Hematopoietic multipotent progenitor cell treated with erythropoietin and hydrocortisone succinate and interleukin-3 and kit ligand, for 17 days (in vitro differentiated cells): Measurements from ENCODE around the gene JAM2.
"Not testable (repeated sequence)": the region's sequence is repeated elsewhere in the genome, so short reads cannot be mapped to it uniquely, and the experiment has no call there.

Source experiments
- DNase-seq: peaks from one replicate; pipeline ENCODE4 v3.0.0-alpha.2; 2015; ENCODE audit warnings: low spot score

Gene JAM2, protein sequence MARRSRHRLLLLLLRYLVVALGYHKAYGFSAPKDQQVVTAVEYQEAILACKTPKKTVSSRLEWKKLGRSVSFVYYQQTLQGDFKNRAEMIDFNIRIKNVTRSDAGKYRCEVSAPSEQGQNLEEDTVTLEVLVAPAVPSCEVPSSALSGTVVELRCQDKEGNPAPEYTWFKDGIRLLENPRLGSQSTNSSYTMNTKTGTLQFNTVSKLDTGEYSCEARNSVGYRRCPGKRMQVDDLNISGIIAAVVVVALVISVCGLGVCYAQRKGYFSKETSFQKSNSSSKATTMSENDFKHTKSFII

DNA sequence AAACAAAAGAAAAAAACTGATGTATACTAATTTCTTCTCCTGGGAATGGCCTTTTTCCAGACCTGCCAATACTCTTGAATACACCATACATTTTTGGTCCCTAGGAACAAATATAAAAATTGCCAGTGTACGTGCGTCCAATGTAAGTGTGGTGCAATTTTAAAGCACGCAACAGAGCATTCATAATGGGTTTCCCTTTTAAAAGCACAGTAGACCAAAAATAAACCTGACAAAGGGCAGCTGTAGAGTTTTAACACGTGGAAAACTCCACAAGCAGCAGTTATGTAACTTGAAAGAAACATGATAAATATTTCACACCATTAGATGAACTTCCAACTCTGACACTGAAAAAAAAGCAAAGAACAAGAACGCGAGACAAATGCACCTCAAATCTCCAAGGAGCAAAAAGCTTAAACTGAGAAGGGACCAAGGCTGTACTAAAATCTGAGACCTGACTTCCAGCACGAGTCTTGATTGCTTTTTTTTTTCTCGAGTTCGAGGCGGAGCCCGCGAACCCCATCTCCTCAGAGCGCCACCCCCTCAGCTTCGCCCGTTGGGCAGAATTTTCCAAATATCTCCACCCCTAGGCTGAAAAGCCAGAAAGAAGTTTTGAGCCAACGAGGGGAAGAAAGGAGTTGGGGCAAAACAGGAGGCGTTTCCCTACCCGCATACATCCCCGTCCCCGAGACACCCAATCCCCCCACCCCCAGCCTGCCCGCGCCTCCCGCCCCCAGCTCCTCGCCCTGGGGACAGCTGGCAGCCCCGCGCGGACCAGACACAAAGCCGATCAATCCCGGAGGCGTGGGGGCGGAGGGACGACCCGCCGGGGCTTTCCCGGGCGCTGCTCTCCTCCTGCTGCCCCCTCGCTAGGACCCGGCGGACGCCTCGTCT, at the start of gene JAM2:
JAM2 (plus strand) TSS at position 599 of the 891 bp plus-strand sequence. CDS start 564 bp downstream, outside the sequence.
- no peak for DNase-seq

DNA sequence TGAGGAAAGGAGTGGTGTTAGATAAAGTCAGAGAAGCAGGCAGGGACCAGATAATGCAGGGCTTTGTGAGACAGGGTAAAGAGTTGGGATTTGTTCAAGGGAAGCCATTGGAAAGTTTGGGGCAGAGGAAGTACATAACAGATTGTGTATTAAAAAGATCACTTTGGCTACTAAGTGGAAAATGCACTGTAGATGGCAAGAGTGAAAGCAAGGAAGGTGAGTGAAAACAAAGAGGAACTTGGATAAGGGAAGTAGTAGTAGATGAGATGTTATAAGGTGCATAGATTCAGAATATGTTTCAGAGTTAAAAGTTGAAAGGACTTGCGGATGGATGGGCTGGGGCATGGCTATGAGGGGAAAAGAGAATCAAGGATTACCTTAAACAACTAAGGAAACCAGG, 49.2 kb upstream of the JAM2 start:
- no peak for DNase-seq

DNA sequence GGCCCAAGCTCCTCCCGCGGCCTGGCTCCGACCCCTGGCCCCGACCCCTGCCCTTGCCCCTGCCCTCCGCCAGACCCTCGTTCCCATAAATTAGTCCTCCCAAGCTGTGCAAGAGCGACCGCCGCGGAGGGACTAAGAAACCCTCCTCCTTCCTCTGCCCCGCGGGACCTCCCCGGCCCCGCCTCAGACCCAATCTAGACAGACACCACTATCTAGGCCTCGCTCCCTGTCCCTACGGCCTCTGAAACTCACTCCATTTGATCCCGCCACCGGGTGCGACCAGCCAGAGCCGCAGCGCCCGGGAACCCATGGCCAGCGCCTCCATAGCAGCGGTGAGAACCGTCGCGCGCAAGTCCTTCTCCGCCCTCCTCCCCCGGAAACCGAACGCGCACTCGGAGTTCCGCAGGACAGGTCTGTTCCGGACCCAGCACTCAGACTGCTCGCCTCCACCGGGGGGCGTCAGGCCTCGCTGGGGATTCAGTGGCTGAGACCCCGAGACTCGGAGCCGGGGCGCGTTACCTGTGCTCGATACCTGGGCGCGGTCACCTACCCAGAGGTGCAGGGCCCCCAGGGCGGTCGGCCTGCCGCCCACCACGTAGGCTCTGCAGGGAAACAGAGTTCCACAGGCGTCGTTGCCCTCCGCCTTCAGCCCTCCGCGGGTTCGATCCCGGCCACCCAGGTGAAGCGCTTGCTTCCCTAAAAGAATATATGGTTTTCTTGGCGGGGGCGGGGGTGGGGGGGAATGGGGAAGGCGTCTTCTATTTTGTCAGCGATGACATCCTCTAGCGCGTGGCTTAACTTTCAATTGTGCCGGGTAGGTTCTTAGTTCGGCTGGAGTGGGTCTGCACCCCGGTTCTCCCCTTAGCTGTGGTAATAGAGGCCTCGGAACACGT, 31.7 kb upstream of the JAM2 start, which contains the start of gene MRPL39:
MRPL39 (minus strand) TSS at position 331 of the 893 bp plus-strand sequence; CDS start at position 325, 6 bp downstream.
- DNase-seq = peak; percentile 70

DNA sequence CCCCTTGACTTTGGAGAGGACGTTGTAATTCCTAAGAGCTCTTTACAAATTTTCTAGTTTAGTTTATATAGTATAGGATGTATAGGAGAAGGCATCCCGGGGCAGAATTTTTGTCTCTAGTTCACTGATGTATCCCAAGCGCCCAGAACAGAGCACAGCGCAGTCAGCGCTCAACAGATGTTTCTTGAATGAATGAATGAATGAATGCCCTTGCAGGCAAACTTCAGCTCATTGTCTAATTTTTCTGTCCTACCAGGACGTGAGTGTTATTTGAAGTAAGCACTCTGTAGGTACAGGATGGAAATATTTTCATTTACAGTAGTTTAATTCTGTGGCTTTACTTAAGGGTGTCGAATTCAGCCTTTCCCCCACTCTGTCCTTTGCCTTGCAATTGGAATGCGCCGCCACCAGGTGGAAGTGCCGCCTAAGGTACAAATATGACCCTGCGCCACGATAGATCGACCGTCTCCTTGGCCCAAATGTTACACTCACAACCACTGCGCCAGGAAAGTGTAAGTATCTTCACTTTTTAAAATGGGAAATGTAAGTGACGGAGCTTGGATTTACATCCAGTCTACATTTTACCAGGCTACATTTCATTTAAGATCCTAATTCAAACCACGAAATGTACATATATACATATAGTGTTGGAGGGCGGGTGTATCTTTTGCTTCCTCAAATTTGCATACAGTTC, 30.9 kb upstream of the JAM2 start:
- DNase-seq = peak; percentile 70

DNA sequence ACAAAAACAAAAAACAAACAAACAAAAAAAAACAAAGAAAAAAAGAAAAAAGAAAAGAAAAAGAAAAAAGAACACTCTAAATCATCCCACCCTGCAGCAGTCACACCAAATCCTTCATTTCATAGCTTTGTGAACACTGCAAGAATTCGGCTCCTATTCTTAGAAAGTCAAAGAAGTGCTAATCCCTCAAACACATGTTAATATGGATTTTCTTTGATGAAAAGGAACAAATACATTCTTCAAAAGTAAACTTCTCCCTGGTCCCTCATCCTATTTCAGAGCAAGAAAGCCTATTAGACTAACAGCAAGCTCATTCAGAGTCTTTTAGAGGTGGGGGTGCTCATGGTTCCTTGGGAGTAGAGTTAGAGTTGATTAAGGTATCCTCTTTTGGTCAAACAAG, 24.6 kb upstream of the JAM2 start:
- DNase-seq = no peak

DNA sequence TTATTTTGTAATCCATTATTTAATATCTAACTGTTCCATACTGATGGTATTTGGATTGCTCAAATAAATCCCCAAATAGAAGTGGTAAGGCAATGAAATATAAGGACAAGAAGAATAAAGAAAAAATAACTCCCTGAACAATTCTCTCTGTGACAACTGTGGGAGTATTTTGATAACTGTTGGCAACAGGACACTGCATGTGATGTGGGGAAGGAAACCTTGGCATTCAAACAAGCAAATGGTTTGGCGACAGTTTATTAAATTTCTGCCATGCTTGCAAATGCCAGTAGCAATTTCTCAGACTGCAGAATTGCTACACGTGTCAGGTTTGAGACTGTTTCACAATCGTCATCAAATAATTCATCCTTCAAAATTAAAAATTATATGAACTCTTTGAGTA, 23.2 kb upstream of the JAM2 start:
- no peak for DNase-seq

DNA sequence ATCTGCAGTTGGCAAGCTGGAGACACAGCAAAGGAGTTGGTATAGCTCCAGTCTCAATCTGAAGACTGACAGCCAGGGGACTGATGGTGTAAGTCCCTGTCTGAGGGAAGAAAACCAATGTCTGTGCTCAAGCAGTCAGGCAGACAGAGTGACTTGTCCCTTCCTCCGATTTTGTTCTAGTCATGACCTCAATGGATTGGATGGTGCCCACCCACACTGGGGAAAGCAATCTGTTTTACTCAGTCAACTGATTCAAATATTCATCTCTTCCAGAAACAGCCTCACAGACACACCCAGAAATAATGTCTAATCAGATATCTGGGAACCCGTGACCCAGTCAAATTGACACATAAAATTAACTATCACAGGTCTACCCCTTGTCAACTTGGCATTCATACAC, 19.9 kb upstream of the JAM2 start:
- no peak for DNase-seq

DNA sequence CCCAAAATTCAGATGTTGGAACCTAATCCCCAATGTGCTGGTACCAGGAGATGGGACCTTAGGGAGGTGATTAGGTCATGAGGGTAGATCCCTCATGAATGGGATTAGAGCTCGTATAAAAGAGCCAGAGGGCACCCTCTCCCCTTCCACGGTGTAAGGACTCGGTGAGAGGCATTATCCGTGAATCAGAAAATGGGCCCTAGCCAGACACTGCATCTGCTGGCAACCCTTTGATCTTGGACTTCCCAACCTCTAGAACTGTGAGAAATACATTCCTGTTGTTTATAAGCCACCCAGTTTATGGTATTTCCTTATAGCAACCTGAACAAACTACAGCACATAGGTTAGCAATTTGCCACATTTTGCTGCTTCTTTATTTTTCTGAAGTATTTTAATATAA, 14.5 kb upstream of the JAM2 start:
- DNase-seq = no peak

DNA sequence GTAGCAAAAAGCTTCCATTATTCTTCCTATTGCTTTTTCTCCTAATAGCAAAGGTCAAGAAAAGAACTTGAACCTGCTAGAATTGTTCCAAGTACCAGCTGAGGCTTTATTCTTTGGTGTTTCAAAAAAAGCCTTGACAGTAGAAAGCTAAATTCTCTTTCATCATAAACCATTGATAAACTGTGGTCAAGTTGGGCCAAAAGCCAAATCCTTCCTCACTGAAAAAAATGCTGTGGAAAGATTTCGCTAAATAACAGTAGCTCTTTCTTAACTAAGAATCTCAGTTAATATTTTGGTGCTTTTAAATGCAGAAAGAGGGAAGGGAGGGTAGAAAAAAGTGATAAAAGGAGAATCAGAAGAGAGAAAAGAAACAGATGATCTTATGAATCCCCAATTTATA, 14.0 kb upstream of the JAM2 start:
- no peak for DNase-seq

DNA sequence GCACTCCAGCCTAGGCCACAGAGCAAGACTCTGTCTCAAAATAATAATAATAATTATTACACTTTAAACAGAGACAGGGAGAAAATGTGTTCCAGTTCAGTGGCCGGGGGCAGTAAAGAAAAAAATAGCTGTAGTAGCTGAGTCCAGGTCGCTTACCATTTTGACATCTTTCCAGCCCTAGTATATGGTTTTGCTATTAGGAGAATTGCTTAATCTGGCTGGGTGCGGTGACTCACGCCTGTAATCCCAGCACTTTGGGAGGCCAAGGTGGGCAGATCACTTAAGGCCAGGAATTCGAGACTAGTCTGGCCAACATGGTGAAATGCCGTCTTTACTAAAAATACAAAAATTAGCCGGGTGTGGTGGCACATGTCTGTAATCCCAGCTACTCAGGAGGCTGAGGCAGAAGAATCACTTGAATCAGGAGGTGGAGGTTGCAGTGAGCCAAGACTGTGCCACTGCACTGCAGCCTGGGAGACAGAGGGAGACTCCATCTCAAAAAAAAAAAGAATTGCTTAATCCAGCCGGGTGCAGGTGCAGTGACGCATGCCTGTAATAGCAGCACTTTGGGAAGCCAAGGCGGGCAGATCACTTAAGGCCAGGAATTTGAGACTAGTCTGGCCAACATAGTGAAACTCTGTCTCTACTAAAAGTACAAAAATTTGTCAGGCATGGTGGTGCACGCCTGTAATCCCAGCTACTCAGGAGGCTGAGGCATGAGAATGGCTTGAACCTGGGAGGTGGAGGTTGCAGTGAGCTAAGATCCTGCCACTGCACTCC, 13.1 kb upstream of the JAM2 start:
- DNase-seq = not testable (repeated sequence)

DNA sequence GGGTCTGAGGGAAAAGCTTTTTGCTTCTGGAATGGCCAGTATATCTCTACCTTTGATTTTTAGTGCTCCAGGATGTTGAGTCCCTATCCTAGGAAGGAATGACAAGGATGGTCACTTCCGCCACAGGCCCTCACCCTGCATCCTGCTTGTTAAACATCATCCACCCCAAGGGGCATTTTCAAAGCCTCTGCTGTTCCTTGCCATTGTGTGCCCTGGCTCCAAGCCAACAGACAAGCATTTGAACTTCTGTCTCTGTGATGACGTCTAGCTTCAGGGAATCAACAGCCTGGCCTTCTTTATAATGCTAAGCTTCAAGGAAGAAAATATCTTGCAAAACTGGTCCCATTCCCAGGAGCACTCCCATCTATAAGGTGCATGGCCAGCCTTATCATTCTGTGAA, 12.3 kb upstream of the JAM2 start:
- DNase-seq = no peak

DNA sequence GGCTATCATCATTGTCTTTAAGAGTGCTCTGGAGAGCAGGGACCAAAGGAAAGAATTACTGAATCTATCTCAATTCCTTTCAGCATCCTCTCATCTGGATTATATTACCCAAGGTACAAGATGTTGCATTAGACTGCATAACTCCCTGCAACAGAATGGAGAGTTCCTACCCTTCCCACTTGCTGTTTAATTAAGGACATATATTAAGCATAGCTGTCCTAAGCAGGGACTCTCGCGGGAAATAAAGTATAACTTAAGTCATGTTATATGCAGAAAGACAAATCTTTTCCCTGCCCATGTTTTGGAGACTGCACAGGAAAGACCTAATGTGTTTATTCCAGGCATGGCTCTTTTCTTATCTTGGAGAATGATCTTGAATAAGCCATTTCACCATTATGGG, 6.8 kb upstream of the JAM2 start:
- no peak for DNase-seq

DNA sequence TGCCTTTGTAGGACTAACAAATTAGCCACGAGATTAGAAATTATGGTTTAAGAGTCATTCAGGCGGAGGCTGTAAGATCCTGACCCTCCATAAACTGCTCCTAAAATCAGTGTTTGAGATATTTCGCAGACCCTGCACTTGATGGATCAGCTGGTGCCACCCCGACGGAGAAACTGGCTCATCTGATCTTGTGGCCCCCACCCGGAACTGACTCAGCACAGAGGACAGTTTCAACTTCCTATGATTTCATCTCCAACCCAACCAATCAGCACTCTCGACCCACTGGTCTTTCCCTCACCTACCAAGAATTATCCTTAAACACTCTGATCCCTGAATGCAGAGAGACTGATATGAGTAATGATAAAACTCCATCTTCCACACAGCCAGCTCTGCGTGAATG, 3.7 kb upstream of the JAM2 start:
- DNase-seq = no peak

DNA sequence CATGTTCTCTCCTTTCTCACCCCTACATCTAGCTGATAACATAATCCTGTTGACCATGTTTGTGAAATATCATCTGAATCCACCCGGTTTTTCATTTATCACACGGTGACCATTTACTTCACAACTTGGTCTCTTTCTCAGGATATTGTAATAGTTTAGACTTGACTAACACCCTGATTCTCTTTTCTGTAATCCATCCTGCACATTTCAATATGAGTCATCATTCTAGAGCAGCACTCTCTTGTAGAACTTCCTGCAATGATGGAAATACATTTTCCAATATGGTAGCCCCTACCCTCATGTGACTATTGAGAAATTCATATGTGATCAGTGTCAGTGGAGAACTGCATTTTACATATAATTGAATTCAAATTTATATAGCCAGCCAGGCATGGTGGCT, 2.3 kb upstream of the JAM2 start:
- DNase-seq = no peak

DNA sequence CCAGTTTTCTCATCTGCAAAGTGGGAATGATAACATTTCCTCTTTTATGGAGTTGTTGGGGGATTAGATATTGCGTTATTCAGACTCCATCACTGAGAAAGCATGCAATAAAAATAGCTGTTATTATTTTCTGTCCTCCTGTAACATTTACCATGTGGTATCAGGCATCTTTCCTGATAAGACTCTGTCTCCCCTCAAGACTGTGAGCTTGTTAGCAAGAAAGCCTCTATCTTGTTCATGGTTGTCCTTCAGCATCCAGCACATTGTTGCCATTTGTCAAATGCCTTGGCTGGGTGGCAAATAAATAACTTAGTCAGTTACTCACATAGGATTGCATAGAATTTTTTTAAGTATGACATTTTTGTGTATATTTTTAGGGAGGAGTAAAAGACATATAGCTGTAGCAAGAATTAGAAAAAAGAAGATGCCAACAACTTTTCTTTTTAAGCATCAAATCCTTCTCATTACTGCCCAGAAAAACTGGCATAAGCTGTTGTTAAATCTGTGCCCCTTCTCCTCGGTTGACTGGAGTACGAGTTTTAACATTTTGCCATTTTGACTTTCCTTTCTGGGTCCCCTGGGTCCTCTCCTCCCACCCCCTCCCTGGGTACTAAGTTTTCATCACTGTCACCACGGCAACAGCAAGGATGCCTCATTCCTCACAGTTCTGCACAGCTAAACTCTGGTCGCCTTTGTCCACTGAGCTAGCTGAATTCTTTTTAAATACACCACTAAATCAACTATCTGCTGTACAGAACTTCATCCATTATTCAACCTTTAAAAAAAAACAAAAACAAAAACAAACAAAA, 1.0 kb upstream of the JAM2 start:
- no peak for DNase-seq

DNA sequence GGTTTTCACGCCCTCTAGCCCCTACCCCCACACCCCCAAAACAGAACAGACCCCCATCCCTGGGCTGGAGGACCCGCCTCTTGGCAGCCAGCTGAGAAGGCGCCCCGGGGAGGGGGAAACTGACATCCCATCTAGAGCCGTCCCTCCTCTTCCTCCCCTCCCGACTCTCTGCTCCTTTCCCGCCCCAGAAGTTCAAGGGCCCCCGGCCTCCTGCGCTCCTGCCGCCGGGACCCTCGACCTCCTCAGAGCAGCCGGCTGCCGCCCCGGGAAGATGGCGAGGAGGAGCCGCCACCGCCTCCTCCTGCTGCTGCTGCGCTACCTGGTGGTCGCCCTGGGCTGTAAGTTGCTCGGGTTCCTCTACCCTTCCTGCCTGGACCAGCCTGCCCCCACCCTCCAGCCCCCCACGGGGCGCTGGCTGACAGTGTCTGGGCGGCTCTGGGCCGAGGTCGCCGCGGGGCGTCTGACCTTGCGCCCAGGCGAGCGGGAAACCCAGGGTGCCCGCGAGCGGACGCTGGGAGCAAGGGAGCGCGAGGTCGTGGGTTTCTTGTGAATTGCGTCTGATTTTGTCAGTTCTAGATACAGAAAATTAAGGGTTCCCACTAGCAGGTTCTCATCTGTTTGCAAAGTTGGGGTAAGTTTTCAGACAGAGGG, 618 bp downstream of the JAM2 start:
- no peak for DNase-seq

DNA sequence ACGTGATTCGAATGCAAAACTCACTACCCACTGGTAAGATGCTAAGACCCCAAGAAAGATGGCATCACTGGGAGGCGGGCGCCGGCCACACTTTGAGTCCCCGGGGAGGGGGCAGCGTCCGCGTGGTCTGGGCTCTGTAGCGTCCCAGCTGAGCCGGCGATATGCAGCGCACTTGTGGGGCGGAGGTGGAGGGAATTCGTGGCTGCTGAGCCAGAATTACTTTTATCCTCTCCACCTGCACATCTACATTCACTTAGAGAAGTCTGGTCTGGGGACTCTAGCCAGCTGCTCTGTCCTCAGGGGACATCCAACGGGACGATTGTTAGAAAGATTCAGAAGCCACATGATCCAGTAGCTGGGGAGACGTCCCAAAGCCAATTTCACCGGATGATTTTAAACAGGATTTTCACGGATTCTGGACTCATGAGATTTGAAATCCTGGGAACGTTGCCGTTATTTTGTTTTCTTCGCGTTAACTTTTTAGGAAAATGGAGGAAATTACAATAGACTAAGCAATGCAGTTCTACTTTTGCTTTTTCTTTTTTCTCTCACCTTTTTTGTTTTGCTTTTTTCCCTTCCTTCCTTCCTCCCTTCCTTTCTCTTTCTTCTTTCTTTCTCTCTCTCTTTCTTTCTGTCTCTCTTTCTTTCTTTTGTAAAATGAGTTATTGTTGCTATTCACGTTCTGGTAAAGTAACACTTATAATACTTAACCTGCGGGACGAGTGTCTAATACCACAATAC, 1.3 kb downstream of the JAM2 start:
- DNase-seq = no peak

DNA sequence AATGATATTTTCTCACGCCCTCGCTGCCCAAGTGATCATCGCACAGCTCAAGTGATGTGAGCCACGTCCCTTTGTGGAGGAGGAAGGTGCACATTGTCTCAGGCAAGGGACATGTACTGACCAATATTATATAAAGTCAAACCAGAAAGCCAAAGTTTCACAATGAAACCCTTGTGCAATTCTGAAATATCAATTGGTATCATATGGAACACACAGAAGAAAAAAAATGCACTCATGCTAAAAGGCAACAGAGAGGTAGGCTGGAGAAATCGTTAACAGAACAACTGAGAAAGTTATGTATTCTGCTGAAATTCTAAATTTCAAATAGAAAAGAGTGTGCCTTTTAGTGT, 1.9 kb downstream of the JAM2 start:
- no peak for DNase-seq

DNA sequence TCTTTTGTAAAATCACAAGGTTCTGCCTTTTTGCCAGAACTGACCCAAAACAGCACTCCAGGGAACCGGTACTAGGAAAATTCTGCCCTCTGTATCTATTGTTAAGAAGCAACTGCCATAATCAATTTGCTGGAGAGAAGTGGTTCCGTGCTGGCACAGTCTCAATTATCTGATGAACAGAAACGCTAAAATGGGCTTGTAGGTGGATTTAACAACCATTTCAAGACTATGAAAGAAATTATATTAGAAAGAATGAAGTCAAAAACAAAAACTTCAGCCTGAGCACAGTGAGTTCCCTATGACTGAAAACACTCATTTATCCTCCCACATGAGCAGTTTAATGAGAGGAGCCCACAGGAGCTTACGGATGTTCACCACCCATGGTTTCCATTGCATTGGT, 4.4 kb downstream of the JAM2 start:
- DNase-seq = no peak
